Caco-2 (cell line): ENCODE measurements around the gene MACROD2. TPM values are rescaled to one million over a fixed set of nuclear protein-coding genes. Genes with fewer than 3 reads are reported as not detected.

Source experiments
- BruUV-seq: library from RNA; stranded (reverse); fragments of 400-500 nt; replicated peaks from 2 replicates; lab custom pipeline; 2021; lab: Mats Ljungman, UMichigan
- CTCF ChIA-PET: fragments of 300-600 bp; sonication (Branson Sonifier 250); formaldehyde crosslinking; loops from one replicate; lab custom pipeline; 2022; ENCODE audit warnings: antibody characterized with exemption; lab: Charles Lee
- POLR2A ChIA-PET: fragments of 300-600 bp; sonication (Branson Sonifier 250); formaldehyde crosslinking; loops from one replicate; lab custom pipeline; 2022; ENCODE audit warnings: antibody characterized with exemption; lab: Charles Lee
- DNase-seq, 2 experiments: peaks; one replicate each; pipeline versions ENCODE4 v3.0.0 to v3.0.0-alpha.2; 2020 to 2022
- H3K27me3 ChIP-seq: replicated peaks from 2 replicates; pipeline ENCODE4 v1.6.0; 2011; ENCODE audit warnings: low read length; ENCODE audit not compliant: control insufficient read depth, insufficient read depth
- H3K36me3 ChIP-seq: 2 replicates; pipeline ENCODE4 v1.5.1; 2011; ENCODE audit warnings: low read length; ENCODE audit not compliant: control insufficient read depth, insufficient read depth
- H3K4me1 ChIP-seq: fragments of 250-450 bp; sonication (Bioruptor Pico); 2 replicates; pipeline ENCODE4 v1.5.1; 2020; ENCODE audit warnings: mild to moderate bottlenecking
- H3K4me3 ChIP-seq: 2 replicates; pipeline ENCODE4 v1.5.1; 2011; ENCODE audit warnings: low read depth, mild to moderate bottlenecking, control low read depth, low read length
- H3K9me3 ChIP-seq: fragments of 250-450 bp; sonication (Bioruptor Pico); 2 replicates; pipeline ENCODE4 v1.5.1; 2020; ENCODE audit warnings: mild to moderate bottlenecking, moderate library complexity
- H3K27ac Mint-ChIP-seq: one replicate; pipeline ENCODE4 v1.8.0; 2022; ENCODE audit warnings: mixed read lengths; ENCODE audit not compliant: unreplicated experiment
- H3K27me3 Mint-ChIP-seq: one replicate; pipeline ENCODE4 v1.8.0; 2022; ENCODE audit warnings: mixed read lengths; ENCODE audit not compliant: insufficient read depth, unreplicated experiment
- H3K36me3 Mint-ChIP-seq: one replicate; pipeline ENCODE4 v1.8.0; 2022; ENCODE audit warnings: mild to moderate bottlenecking, mixed read lengths; ENCODE audit not compliant: insufficient read depth, unreplicated experiment
- H3K4me1 Mint-ChIP-seq: one replicate; pipeline ENCODE4 v1.8.0; 2022; ENCODE audit warnings: low read depth, mixed read lengths; ENCODE audit not compliant: unreplicated experiment
- H3K4me3 Mint-ChIP-seq: one replicate; pipeline ENCODE4 v1.8.0; 2022; ENCODE audit warnings: mild to moderate bottlenecking, moderate library complexity, mixed read lengths; ENCODE audit not compliant: unreplicated experiment
- H3K9me3 Mint-ChIP-seq: one replicate; pipeline ENCODE4 v1.8.0; 2022; ENCODE audit warnings: mixed read lengths; ENCODE audit not compliant: unreplicated experiment
- CTCF ChIP-seq, 2 experiments: fragments of 200-600 bp in 1 of 2; IDR thresholded peaks; 1 replicate in 1 of 2; 2 replicates in 1 of 2; pipeline versions ENCODE4 v1.5.1 to v1.8.0; 2011 to 2022; ENCODE audit warnings: antibody characterized with exemption in 1 of 2, control low read depth in 1 of 2, inconsistent platforms in 1 of 2, low read depth in 1 of 2, low read length in 1 of 2, mild to moderate bottlenecking in 1 of 2, moderate library complexity in 1 of 2; ENCODE audit not compliant: insufficient read depth in 1 of 2, severe bottlenecking in 1 of 2, unreplicated experiment in 1 of 2
- intact Hi-C: fragments of 100-400 bp; cut with micrococcal nuclease; formaldehyde crosslinking; loops from one replicate; pipeline ENCODE4 v1.10.0; 2022; ENCODE audit not compliant: unreplicated experiment
- total RNA-seq: library from RNA; stranded (reverse); gene quantifications from 2 replicates; pipeline ENCODE4 v1.2.3, GENCODE V29; 2022

Gene MACROD2
- total RNA-seq, 1 experiment from 2014 or later = 6.4 TPM

- no peaks in the 10 kb centered on the region for H3K27me3 ChIP-seq
- no peaks in the 10 kb centered on the region for H3K36me3 ChIP-seq
- H3K9me3 Mint-ChIP-seq = peaks cover 12% of the 10 kb centered on the region
- BruUV-seq = no TSS peak
- no peaks in the 10 kb centered on the region for H3K4me1 ChIP-seq
- H3K4me1 Mint-ChIP-seq = peaks cover 14% of the 10 kb centered on the region
- H3K36me3 Mint-ChIP-seq = no peaks in the 10 kb centered on the region
- ChIA-PET POLR2A (no interaction called here), CTCF (no interaction called here)
- no peak overlapping the region for H3K4me3 Mint-ChIP-seq
- DNase-seq = no peak
- no peak overlapping the region for H3K27ac Mint-ChIP-seq
- H3K4me3 ChIP-seq = no peak overlapping the region
- H3K27me3 Mint-ChIP-seq = no peaks in the 10 kb centered on the region
- intact Hi-C loops = no loop called here
- TF ChIP-seq CTCF (IDR thresholded peaks at IDR 0.05; ENCODE audit: insufficient read depth in 1 of 2, low read depth in 1 of 2, low read length in 1 of 2, severe bottlenecking in 1 of 2, unreplicated experiment in 1 of 2) = no peak
- H3K9me3 ChIP-seq = no peaks in the 10 kb centered on the region; the same call in 1 of the 2 replicates
These were observed 450.6 kb downstream of the MACROD2 start for GRCh38 chr20:14445902-14446301.

- TF ChIP-seq CTCF (IDR thresholded peaks at IDR 0.05; ENCODE audit: insufficient read depth in 1 of 2, low read depth in 1 of 2, low read length in 1 of 2, severe bottlenecking in 1 of 2, unreplicated experiment in 1 of 2) = no peak
- Histone ChIP-seq H3K27me3 (no peaks in the 10 kb centered on the region), H3K9me3 (no peaks in the 10 kb centered on the region; the same call in 1 of the 2 replicates), H3K4me3 (no peak overlapping the region), H3K4me1 (no peaks in the 10 kb centered on the region), H3K36me3 (no peaks in the 10 kb centered on the region)
- no peaks in the 10 kb centered on the region for H3K27me3 Mint-ChIP-seq
- H3K27ac Mint-ChIP-seq = no peak overlapping the region
- POLR2A ChIA-PET = no interaction called here
- BruUV-seq = no TSS peak
- no peak for DNase-seq
- no peaks in the 10 kb centered on the region for H3K36me3 Mint-ChIP-seq
- intact Hi-C loops = no loop called here
- no peak overlapping the region for H3K4me3 Mint-ChIP-seq
- H3K9me3 Mint-ChIP-seq = peaks cover 18% of the 10 kb centered on the region
- H3K4me1 Mint-ChIP-seq = peaks cover 16% of the 10 kb centered on the region
- CTCF ChIA-PET = no interaction called here
These were observed 451.1 kb downstream of the MACROD2 start for GRCh38 chr20:14446446-14446845.

- Mint-ChIP-seq H3K9me3 (peaks cover 23% of the 10 kb centered on the region), H3K27ac (no peak overlapping the region), H3K4me3 (no peak overlapping the region), H3K36me3 (no peaks in the 10 kb centered on the region), H3K27me3 (no peaks in the 10 kb centered on the region), H3K4me1 (peaks cover 19% of the 10 kb centered on the region)
- BruUV-seq = no TSS peak
- ChIA-PET POLR2A (no interaction called here), CTCF (no interaction called here)
- no peak overlapping the region for H3K4me3 ChIP-seq
- no peaks in the 10 kb centered on the region for H3K27me3 ChIP-seq
- intact Hi-C loops = no loop called here
- 0 out of 2 replicates have a peak, but pooled peaks cover 3% of the 10 kb centered on the region for H3K4me1 ChIP-seq
- DNase-seq = no peak
- no peaks in the 10 kb centered on the region for H3K36me3 ChIP-seq
- TF ChIP-seq CTCF (IDR thresholded peaks at IDR 0.05; ENCODE audit: insufficient read depth in 1 of 2, low read depth in 1 of 2, low read length in 1 of 2, severe bottlenecking in 1 of 2, unreplicated experiment in 1 of 2) = no peak
- no peaks in the 10 kb centered on the region; the same call in 1 of the 2 replicates for H3K9me3 ChIP-seq
These were observed 454.0 kb downstream of the MACROD2 start for GRCh38 chr20:14449323-14449722.
